ENCODE results near the gene HELZ2.

The HELZ2 gene

GRCh38 chr20:63597651-63598478, 23.8 kb upstream of the HELZ2 start:
- DNase-seq: no peak

- DNase-seq: no peak
Observed at GRCh38 chr20:63596423-63596822, 22.4 kb upstream of the HELZ2 start.

GRCh38 chr20:63595416-63596127, 21.5 kb upstream of the HELZ2 start:
- DNase-seq: no peak

- DNase-seq: no peak
Observed at GRCh38 chr20:63594043-63594561, 20.1 kb upstream of the HELZ2 start.

- DNase-seq: no peak
Observed at GRCh38 chr20:63592661-63593060, 18.6 kb upstream of the HELZ2 start.

GRCh38 chr20:63591786-63592355, 17.8 kb upstream of the HELZ2 start:
- no peak for DNase-seq

- no peak for DNase-seq
Observed at GRCh38 chr20:63591147-63591533, 17.1 kb upstream of the HELZ2 start.

- no peak for DNase-seq
Observed at GRCh38 chr20:63590218-63591146, 16.4 kb upstream of the HELZ2 start.

- DNase-seq: no peak
Observed at GRCh38 chr20:63589261-63590217, 15.5 kb upstream of the HELZ2 start.

- DNase-seq: no peak
Observed at GRCh38 chr20:63588641-63589041, 14.6 kb upstream of the HELZ2 start.

- no peak for DNase-seq
Observed at GRCh38 chr20:63587776-63588591, 13.9 kb upstream of the HELZ2 start.

GRCh38 chr20:63587256-63587655, 13.2 kb upstream of the HELZ2 start:
- no peak for DNase-seq

- no peak for DNase-seq
Observed at GRCh38 chr20:63586797-63587196, 12.8 kb upstream of the HELZ2 start.

GRCh38 chr20:63585616-63586565, 11.9 kb upstream of the HELZ2 start:
- DNase-seq: no peak

GRCh38 chr20:63582382-63583063, 8.5 kb upstream of the HELZ2 start:
- no peak for DNase-seq

GRCh38 chr20:63580796-63581461, 6.9 kb upstream of the HELZ2 start:
- no peak for DNase-seq

- DNase-seq: no peak
Observed at GRCh38 chr20:63579017-63579694, 5.1 kb upstream of the HELZ2 start.
